ENCODE measurements around the gene DNM3. TPM values are rescaled to one million over a fixed set of nuclear protein-coding genes. Genes with fewer than 3 reads are reported as not detected.

The DNM3 gene
- total RNA-seq, 1 donor from 2014 or later = 1.7 TPM

- DNase-seq = no peak
- no peak for ATAC-seq (ENCODE audit: poor library complexity)
Observed at GRCh38 chr1:172448995-172449584, 607.8 kb downstream of the DNM3 start.

GRCh38 chr1:172449585-172450523, 608.6 kb downstream of the DNM3 start:
- ATAC-seq (ENCODE audit: poor library complexity) (peak; percentile 87), DNase-seq (peak; percentile 71)
- intact Hi-C loops (cut with DNase I) = loop anchor here (10.0 kb wide), 1 partner anchor 355 kb away; no protein-coding TSS in a partner anchor

More at GRCh38 chr1:172448995-172449584, 607.8 kb downstream of the DNM3 start:
- intact Hi-C loops (cut with DNase I) = loop anchor here (10.0 kb wide), 1 partner anchor 354 kb away; no protein-coding TSS in a partner anchor

- DNase-seq (no peak), ATAC-seq (ENCODE audit: poor library complexity) (no peak)
- intact Hi-C loops (cut with DNase I) = no loop called here
Observed at GRCh38 chr1:172450524-172450885, 609.2 kb downstream of the DNM3 start.

GRCh38 chr1:172451002-172451443, 609.7 kb downstream of the DNM3 start:
- intact Hi-C loops (cut with DNase I) = no loop called here
- ATAC-seq (ENCODE audit: poor library complexity) = peak; percentile 38
- no peak for DNase-seq

GRCh38 chr1:172452536-172453152, 611.3 kb downstream of the DNM3 start:
- intact Hi-C loops (cut with DNase I) = no loop called here
- ATAC-seq (ENCODE audit: poor library complexity) = peak; percentile 79
- DNase-seq = no peak

GRCh38 chr1:172453153-172453545, 611.9 kb downstream of the DNM3 start:
- ATAC-seq (ENCODE audit: poor library complexity) (peak; percentile 15), DNase-seq (no peak)
- intact Hi-C loops (cut with DNase I) = no loop called here

GRCh38 chr1:172453607-172454006, 612.3 kb downstream of the DNM3 start:
- no peak for DNase-seq
- intact Hi-C loops (cut with DNase I) = no loop called here
- no peak for ATAC-seq (ENCODE audit: poor library complexity)

GRCh38 chr1:172455451-172455850, 614.2 kb downstream of the DNM3 start:
- DNase-seq = no peak
- intact Hi-C loops (cut with DNase I) = no loop called here
- ATAC-seq (ENCODE audit: poor library complexity) = no peak

GRCh38 chr1:172456344-172456769, 615.1 kb downstream of the DNM3 start:
- no peak for DNase-seq
- intact Hi-C loops (cut with DNase I) = no loop called here
- ATAC-seq (ENCODE audit: poor library complexity) = no peak

- no peak for ATAC-seq (ENCODE audit: poor library complexity)
- intact Hi-C loops (cut with DNase I) = no loop called here
- no peak for DNase-seq
Observed at GRCh38 chr1:172457479-172458130, 616.3 kb downstream of the DNM3 start.

- intact Hi-C loops (cut with DNase I) = no loop called here
- ATAC-seq (ENCODE audit: poor library complexity) (no peak), DNase-seq (no peak)
Observed at GRCh38 chr1:172460177-172460576, 618.9 kb downstream of the DNM3 start.

GRCh38 chr1:172460887-172461315, 619.6 kb downstream of the DNM3 start:
- intact Hi-C loops (cut with DNase I) = no loop called here

More at GRCh38 chr1:172460887-172461315, 619.6 kb downstream of the DNM3 start:
- ATAC-seq (ENCODE audit: poor library complexity) (no peak), DNase-seq (no peak)

Small RNA genes lying within 50 kb of the gene (microRNA-seq; reads per million reads assigned to microRNA genes)
- gene MIR199A2 (39.1 reads per million, percentile 43 among the genes with 10 or more reads in this experiment), gene MIR3120 (not detected)

Other genes with a start within 250 kb of the DNM3 start
- gene MYOCOS, start 219.3 kb upstream of the DNM3 start, total RNA-seq = not detected
- gene MYOC, start 188.8 kb upstream of the DNM3 start, total RNA-seq = 2.1 TPM
- 12.1 TPM for gene VAMP4, start 99.4 kb upstream of the DNM3 start, total RNA-seq
- 16.8 TPM for gene METTL13, start 59.8 kb upstream of the DNM3 start, total RNA-seq